Fibroblast of upper back skin (primary cell): Measurements from ENCODE around the gene WDR27.
"Not testable (repeated sequence)": the region's sequence is repeated elsewhere in the genome, so short reads cannot be mapped to it uniquely, and the experiment has no call there.

Source experiments
- DNase-seq: peaks from one replicate; pipeline ENCODE4 v3.0.0-alpha.2; 2013

The WDR27 gene

DNA sequence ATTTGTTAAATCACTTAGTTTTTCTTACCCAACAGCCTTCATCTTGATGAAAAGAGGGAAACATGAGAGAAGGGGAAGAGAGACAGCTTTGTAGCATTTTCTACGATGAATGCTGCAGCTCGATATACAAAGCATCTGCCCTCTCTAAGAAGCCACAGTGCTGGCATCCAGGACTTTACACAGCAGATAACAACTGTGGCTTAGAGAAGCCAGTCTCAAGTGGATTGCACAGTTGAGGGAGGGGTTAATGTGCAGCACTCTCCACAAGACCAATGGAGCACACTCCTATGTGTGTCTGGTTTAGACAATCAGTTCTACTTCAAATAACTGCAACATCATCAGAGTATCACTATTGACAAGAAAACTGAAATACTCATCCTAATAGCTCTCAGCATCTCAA is 5.9 kb upstream of the WDR27 start:
- DNase-seq: no peak

- DNase-seq: no peak
These were observed 1.0 kb upstream of the WDR27 start for GRCh38 chr6:169702840-169703246.

- no peak for DNase-seq
These were observed 397 bp downstream of the WDR27 start for GRCh38 chr6:169701311-169701953.

DNA sequence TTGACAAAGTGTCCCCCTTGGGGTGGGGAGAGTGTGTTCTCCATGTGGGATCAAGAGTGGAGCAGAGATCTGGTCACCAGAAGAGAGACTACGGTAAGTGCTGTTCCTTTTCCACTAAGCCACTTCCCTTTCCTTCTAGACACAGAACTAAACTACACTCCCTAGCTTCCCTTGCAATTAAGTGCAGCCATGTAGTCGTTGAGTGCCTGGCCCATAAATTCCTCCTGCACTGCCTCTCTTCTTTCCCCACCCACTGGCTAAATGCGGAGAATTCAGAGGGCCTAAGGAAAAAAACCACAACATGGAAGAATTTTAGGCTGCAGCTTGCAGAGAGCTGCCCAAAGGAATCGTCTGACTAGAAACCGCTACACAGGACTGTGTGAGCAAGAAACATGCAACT is 1.5 kb downstream of the WDR27 start:
- DNase-seq: peak; percentile 57

GRCh38 chr6:169697115-169697514 is 4.7 kb downstream of the WDR27 start:
- DNase-seq: not testable (repeated sequence)

DNA sequence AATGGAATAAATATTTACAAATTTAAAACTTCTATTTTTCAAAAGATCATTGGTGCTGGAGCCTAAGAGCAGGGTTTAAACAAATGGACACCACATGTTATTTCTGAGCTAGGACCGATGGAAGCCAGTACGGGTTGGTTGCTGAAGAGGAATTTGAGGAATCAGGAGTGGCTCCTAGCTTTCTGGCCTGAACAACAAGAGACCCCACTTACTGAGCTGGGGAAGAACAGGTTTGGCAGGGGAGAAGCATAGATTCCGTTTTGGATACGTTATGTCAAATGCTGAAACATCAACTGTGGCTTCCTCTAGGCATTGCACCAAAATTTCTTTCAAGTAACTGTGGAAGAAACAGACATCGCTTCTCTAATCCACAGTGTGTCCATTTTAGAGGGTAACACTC is 6.7 kb downstream of the WDR27 start:
- DNase-seq: no peak

DNA sequence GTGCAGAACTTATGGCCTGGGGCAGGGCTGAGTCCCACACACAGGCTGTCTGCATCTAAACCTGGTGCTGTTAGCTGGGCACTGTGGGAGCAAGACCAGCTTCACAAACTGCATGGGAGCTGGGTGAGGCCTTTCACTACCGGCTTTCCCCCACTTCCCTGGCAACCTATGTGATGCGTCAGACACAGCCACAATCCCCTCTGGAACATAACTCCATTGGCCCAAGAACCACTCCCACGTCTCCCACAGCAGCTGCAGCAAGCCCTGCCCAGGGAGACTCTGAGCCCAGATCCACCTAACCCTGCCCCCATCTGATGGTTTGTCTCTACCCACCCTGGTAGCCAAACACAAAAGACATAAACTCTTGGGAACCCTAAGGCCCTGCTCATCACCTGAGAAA is 9.3 kb downstream of the WDR27 start:
- no peak for DNase-seq

- no peak for DNase-seq
These were observed 10.6 kb downstream of the WDR27 start for GRCh38 chr6:169691260-169691659.

GRCh38 chr6:169689287-169689686 is 12.5 kb downstream of the WDR27 start:
- DNase-seq: peak; percentile 25

- DNase-seq: no peak
These were observed 16.0 kb downstream of the WDR27 start for GRCh38 chr6:169685860-169686259.

GRCh38 chr6:169684056-169684455 is 17.8 kb downstream of the WDR27 start:
- no peak for DNase-seq

DNA sequence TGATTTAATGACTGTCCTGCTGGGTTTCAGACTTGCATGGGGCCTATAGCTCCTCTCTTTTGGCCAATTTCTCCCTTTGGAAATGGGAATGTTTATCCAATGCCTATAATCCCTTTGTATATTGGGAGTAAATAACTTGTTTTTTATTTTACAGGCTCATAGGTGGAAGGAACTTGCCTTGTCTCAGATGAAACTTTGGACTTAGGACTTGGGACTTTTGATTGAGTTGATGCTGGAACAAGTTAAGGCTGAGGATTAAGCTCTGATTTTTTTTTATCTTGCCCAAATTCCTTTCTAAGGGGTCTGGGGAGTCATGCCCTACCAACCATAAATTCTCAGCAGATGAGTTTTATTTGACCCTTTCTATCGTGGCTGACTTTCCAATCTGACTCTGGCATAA is 23.5 kb downstream of the WDR27 start:
- no peak for DNase-seq

- DNase-seq: no peak
These were observed 24.7 kb downstream of the WDR27 start for GRCh38 chr6:169677096-169677495.

GRCh38 chr6:169675011-169675410 is 26.8 kb downstream of the WDR27 start:
- no peak for DNase-seq

GRCh38 chr6:169671563-169671962 is 30.3 kb downstream of the WDR27 start:
- DNase-seq: no peak

DNA sequence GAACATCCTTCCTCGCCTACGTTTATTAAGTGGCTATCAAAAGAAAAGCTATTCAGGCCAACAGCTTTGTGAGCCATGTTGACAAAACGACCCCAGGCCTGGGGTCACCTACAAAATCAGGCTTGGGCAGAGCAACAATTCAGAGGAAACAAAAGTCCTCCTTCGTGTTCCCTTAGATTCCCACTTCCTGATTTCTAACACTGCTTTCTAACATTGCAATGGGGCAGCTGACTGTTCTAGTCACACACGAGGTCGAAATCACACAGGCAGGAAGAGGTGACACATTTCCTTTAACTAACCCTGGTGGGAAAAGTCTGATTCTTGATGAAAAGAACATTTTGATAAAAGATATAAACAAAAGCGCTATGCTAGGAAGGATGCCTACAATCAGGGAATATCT is 31.9 kb downstream of the WDR27 start:
- no peak for DNase-seq

DNA sequence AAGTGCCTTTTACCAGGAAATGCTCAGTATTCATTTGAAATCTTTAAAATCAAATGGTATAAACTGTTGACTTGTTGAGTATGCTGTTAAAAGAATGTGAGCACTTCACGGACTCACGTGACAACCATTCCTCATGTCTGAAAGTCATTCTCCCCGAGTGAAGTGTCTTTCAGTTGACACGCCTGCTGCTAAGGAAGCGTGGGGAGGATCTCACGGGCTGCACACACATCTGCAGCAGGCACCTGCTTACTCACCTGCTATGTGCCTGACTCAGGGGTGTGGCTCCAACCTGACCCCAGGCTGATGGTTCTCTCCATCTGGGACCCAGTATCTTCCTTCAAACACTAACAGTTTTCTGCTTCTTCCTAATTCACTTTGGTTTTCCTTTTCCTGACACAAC is 32.7 kb downstream of the WDR27 start:
- no peak for DNase-seq

DNA sequence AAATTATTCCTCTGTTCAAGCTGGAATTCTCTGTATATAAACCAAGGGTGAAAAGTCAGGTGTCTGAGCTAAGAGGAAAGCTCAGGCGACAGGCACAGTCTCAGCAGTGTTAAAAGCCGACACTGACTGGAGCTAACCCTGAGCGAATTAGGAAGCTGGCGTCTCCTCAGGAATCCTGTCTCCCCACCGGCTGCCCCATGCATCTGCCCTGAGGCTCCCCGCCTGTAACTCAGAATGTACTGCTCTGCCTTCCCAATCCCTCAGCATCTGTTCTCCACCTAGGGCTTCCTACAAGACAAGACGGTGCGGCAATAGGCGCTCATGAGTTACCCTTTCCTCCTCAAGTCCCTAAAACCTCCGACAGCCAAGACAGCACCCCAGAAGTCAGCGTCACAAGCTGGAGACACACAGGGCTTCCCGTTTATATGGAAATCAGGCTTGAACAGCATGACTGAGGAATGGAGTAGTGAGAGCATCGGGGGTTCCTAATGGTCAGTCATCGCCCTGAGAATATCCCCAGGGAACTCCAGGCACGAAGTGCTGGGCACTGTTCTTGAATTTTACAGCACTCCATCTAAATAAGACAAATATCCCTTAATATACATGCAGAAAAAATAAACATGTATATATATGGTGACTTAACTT is 33.5 kb downstream of the WDR27 start:
- DNase-seq: no peak

- no peak for DNase-seq
These were observed 34.1 kb downstream of the WDR27 start for GRCh38 chr6:169667716-169668115.

- DNase-seq: no peak
These were observed 35.4 kb downstream of the WDR27 start for GRCh38 chr6:169666441-169666840.

DNA sequence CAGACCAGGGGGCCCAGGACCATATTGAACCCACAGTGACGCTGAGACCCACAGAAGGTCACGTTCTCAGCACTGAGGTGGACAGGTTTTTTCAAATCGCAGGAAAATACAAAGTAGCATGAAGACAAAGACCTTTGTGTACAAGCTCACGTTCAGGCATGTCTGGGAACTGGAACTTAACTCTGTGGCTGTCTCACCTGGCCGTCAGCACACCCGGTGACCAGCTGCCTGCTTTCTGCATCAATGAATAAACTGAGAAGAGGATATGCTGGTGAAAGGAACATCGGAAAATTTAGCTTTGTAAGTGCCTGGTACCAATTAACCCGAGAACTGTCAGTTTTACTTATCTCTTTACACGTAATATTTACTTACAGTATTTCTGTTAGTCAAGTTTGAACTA is 36.5 kb downstream of the WDR27 start:
- DNase-seq: no peak

- DNase-seq: no peak
These were observed 37.6 kb downstream of the WDR27 start for GRCh38 chr6:169664227-169664626.

GRCh38 chr6:169663468-169663867 is 38.4 kb downstream of the WDR27 start:
- DNase-seq: no peak

GRCh38 chr6:169661391-169661756 is 40.5 kb downstream of the WDR27 start:
- no peak for DNase-seq

GRCh38 chr6:169660751-169661390 is 41.0 kb downstream of the WDR27 start:
- DNase-seq: no peak
